ENCODE measurements around the gene SHH. TPM values are rescaled to one million over a fixed set of nuclear protein-coding genes. Genes with fewer than 3 reads are reported as not detected.

SHH gene
- total and polyA plus RNA-seq, 2 of the 4 experiments (the other 2 are of a cell fraction): under 0.01 to 0.03 TPM

DNA sequence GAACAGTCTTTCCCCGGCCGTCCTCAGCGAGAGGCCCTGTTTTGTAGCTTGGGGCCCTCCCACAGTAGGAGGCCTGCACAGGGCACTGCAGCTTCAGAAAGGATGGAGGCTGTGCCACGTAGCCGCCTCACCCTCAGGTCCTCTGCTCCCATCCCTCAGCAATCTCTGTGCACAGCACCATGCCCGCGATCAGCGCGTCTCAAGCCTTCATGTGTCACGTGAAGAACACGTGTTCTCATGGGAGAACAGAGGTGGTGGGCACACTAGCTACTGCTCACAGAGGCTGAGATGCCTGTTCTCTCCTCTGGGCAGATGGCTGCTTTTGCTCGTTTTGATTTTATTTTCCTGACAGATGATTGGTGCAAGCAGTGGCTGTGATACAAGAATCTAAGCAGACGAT lies 8.5 kb upstream of the SHH start:
- Histone ChIP-seq H4K20me1 (ENCODE audit: insufficient read depth, low read length) (no peaks in the 10 kb centered on the region), H3K14ac (replicated peaks; ENCODE audit: low read depth, low read length) (no peak overlapping the region), H3K18ac (ENCODE audit: low read depth, low read length) (no peak overlapping the region), H3K4ac (ENCODE audit: low read depth, low read length) (no peak overlapping the region), H3K9me3 (ENCODE audit: control insufficient read depth, insufficient read depth, low read length) (no peaks in the 10 kb centered on the region), H3K27ac (ENCODE audit: insufficient read depth, low read length) (no peak overlapping the region), H3K36me3 (ENCODE audit: control insufficient read depth, insufficient read depth, low read length) (no peaks in the 10 kb centered on the region), H3K9ac (ENCODE audit: low read depth, low read length) (no peak overlapping the region), H4K91ac (ENCODE audit: insufficient read depth, low read depth, low read length) (no peak overlapping the region), H2BK5ac (ENCODE audit: low read depth, low read length, poor library complexity, severe bottlenecking) (no peak overlapping the region), H3K56ac (ENCODE audit: extremely low read depth, insufficient read depth, low read length) (no peak overlapping the region), H2BK120ac (ENCODE audit: low read depth, low read length) (no peak overlapping the region), H4K5ac (ENCODE audit: low read depth, low read length) (no peak overlapping the region), H2AFZ (replicated peaks; ENCODE audit: low read length, poor library complexity) (no peak overlapping the region), H2BK15ac (ENCODE audit: low read depth, low read length) (no peak overlapping the region), H3K9me1 (ENCODE audit: insufficient read depth, low read length) (no peaks in the 10 kb centered on the region), H2AK5ac (ENCODE audit: low read depth, low read length) (no peak overlapping the region), H2BK20ac (ENCODE audit: low read depth, low read length) (no peak overlapping the region), H2AK9ac (replicated peaks; ENCODE audit: low read depth, low read length, poor library complexity) (no peak overlapping the region), H3K27me3 (ENCODE audit: control insufficient read depth, insufficient read depth, low read length) (no peaks in the 10 kb centered on the region; the same call in 1 of the 2 replicates), H3K79me1 (ENCODE audit: low read depth in 1 of 2, low read length in 2 of 2) (no peaks in the 10 kb centered on the region), H4K8ac (ENCODE audit: low read depth in 2 of 2, low read length in 2 of 2) (no peak overlapping the region), H3K4me2 (ENCODE audit: low read depth, low read length) (no peak overlapping the region), H3K23ac (ENCODE audit: low read depth, low read length) (no peak overlapping the region), H3K4me3 (ENCODE audit: insufficient read depth, low read depth, low read length) (no peak overlapping the region), H3K4me1 (ENCODE audit: control insufficient read depth, insufficient read depth, low read length) (no peaks in the 10 kb centered on the region)
- ChIA-PET POLR2A (ENCODE audit: unreplicated experiment) (no interaction called here), CTCF (no interaction called here)
- WGBS, 2 experiments (ENCODE audit: extremely low coverage in 2 of 2, insufficient read length in 1 of 2): 48% methylated on average over 4 of the region's 13 CpGs; no CpG with 5 or more reads in 1 of the 2 experiments
- in situ Hi-C loops (cut with MboI; ENCODE audit: low sequenced_read_pairs) (loop anchor here (25.0 kb wide), 1 partner anchor 817 kb away; the partner anchor contains the start of gene RNF32), dilution Hi-C loops (cut with HindIII; ENCODE audit: low sequenced_read_pairs, unreplicated experiment) (no loop called here), intact Hi-C loops (cut with micrococcal nuclease) (no loop called here)
- DNase-seq (no peak), ATAC-seq (ENCODE audit: low read depth) (no peak)
- TF ChIP-seq CEBPB (IDR thresholded peaks at IDR 0.05; ENCODE audit: low read depth, low read length): no peak
- no peak for TF ChIP-seq RFX5 (IDR thresholded peaks at IDR 0.05; ENCODE audit: low read depth, low read length)
- TF ChIP-seq BHLHE40 (IDR thresholded peaks at IDR 0.05; ENCODE audit: low read depth, low read length): no peak
- no peak for TF ChIP-seq CHD1 (IDR thresholded peaks at IDR 0.05; ENCODE audit: low read depth, low read length)
- TF ChIP-seq, protein P1, sequence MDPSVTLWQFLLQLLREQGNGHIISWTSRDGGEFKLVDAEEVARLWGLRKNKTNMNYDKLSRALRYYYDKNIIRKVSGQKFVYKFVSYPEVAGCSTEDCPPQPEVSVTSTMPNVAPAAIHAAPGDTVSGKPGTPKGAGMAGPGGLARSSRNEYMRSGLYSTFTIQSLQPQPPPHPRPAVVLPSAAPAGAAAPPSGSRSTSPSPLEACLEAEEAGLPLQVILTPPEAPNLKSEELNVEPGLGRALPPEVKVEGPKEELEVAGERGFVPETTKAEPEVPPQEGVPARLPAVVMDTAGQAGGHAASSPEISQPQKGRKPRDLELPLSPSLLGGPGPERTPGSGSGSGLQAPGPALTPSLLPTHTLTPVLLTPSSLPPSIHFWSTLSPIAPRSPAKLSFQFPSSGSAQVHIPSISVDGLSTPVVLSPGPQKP (IDR thresholded peaks at IDR 0.05; ENCODE audit: borderline replicate concordance, low read depth, low read length): no peak
- no peak for TF ChIP-seq RAD21 (IDR thresholded peaks at IDR 0.05; ENCODE audit: low read length)
- TF ChIP-seq MAZ (IDR thresholded peaks at IDR 0.05; ENCODE audit: borderline replicate concordance, low read depth, low read length): no peak
- TF ChIP-seq NFE2L2 (IDR thresholded peaks at IDR 0.05; ENCODE audit: low read depth, low read length): no peak
- no peak for TF ChIP-seq RCOR1 (IDR thresholded peaks at IDR 0.05; ENCODE audit: insufficient replicate concordance, low read length)
- no peak for TF ChIP-seq MXI1 (IDR thresholded peaks at IDR 0.05; ENCODE audit: borderline replicate concordance, low read depth, low read length)
- no peak for TF ChIP-seq SMC3 (IDR thresholded peaks at IDR 0.05; ENCODE audit: low read depth, low read length)
- no peak for TF ChIP-seq MAFK (IDR thresholded peaks at IDR 0.05; ENCODE audit: low read depth, low read length)
- no peak for TF ChIP-seq FOS (IDR thresholded peaks at IDR 0.05; ENCODE audit: low read depth, low read length)
- TF ChIP-seq POLR2A (IDR thresholded peaks at IDR 0.05; ENCODE audit: low read depth, low read length): no peak
- TF ChIP-seq, protein P2, sequence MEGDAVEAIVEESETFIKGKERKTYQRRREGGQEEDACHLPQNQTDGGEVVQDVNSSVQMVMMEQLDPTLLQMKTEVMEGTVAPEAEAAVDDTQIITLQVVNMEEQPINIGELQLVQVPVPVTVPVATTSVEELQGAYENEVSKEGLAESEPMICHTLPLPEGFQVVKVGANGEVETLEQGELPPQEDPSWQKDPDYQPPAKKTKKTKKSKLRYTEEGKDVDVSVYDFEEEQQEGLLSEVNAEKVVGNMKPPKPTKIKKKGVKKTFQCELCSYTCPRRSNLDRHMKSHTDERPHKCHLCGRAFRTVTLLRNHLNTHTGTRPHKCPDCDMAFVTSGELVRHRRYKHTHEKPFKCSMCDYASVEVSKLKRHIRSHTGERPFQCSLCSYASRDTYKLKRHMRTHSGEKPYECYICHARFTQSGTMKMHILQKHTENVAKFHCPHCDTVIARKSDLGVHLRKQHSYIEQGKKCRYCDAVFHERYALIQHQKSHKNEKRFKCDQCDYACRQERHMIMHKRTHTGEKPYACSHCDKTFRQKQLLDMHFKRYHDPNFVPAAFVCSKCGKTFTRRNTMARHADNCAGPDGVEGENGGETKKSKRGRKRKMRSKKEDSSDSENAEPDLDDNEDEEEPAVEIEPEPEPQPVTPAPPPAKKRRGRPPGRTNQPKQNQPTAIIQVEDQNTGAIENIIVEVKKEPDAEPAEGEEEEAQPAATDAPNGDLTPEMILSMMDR (conservative IDR thresholded peaks at IDR 0.05; ENCODE audit: low read depth, low read length): no peak
- TF ChIP-seq, protein P3, sequence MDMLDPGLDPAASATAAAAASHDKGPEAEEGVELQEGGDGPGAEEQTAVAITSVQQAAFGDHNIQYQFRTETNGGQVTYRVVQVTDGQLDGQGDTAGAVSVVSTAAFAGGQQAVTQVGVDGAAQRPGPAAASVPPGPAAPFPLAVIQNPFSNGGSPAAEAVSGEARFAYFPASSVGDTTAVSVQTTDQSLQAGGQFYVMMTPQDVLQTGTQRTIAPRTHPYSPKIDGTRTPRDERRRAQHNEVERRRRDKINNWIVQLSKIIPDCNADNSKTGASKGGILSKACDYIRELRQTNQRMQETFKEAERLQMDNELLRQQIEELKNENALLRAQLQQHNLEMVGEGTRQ (IDR thresholded peaks at IDR 0.05; ENCODE audit: low read depth, low read length): no peak
- no TSS peak for BruUV-seq (replicated peaks)
